T1000 (cell line): Measurements from ENCODE around the gene AZIN2.
"Not testable (repeated sequence)": the region's sequence is repeated elsewhere in the genome, so short reads cannot be mapped to it uniquely, and the experiment has no call there.

Source experiments
- DNase-seq: peaks from one replicate; lab custom pipeline; 2025; ENCODE audit warnings: mixed read lengths; lab: John Stamatoyannopoulos, UW

Gene AZIN2

GRCh38 chr1:33057095-33057494, 23.9 kb upstream of the AZIN2 start:
- DNase-seq = no peak

DNA sequence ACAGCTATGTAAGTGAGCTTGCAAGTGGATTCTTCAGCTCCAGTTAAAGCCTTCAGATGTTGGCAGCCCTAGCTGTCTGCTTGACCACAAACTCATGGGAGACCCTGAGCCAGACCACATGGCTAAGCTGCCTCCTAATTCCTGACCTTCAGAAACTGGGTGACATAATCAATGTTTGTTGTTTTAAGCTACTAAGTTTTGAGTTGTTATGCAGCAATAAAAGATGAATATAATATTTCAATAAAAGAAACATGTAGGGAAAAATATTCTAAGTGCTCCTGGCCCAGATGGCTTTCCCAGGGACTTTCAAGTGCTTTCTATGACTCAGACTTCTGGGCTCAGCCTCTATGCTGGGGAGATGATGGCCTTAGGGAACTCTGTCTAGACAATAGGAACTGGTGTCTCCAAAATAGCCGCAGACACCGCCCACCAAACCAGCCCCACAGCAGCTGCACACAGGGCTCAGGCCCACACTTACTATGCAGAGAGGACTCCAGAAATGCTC, 20.3 kb upstream of the AZIN2 start:
- DNase-seq = peak; percentile 71

DNA sequence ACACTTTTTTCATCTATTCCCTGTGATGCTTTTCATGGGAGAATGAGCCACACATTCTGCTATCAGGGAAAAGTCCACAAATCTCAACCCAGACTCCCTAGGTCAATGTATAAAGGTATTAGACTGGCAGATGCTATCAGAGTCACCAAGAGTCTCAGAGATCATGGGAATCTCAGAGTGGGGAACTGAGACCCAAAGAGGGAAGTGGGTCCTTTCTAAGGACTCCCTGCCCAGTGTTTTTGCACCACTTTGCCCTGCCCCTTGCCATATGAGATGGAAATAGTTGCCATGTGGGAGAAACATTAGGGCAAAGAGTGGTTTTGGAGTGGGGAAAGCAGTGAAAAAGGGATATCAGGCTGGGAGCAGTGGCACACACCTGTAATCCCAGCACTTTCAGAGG, 19.1 kb upstream of the AZIN2 start:
- no peak for DNase-seq

DNA sequence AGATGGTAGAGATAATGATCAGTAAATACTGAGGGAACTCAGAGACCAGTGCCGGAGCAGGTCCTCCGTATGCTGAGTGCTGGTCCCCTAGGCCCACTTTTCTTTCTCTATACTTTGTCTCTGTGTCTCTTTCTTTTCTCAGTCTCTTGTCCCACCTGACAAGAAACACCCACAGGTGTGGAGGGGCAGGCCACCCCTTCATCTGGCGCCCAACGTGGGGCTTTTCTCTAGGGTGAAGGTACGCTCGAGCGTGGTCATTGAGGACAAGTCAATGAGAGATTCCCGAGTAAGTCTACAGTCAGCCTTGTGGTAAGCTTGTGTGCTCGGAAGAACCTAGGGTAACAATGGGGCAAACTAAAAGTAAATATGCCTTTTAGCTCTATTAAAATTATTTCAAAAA, 16.7 kb upstream of the AZIN2 start:
- not testable (repeated sequence) for DNase-seq

DNA sequence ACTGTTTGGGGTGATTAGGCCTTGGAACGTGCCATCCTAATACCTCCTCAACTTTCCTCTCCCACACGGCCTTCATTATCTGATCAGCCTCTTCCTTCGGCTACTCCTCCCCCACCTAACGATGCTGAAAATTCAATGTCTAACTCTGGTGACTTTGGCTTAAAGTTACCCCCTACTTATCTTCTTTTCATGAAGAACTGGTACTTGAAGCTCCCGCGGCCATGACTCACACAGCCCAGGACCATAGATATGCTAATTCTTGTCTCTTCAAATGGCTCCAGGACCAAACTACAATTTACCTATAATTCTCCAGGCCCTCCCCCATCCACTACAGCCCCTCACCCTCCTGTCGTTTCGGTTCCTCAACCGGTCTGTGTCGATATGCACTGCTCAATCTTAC, 15.7 kb upstream of the AZIN2 start:
- no peak for DNase-seq

- DNase-seq = not testable (repeated sequence)
Measured at GRCh38 chr1:33066477-33066876, 14.5 kb upstream of the AZIN2 start.

GRCh38 chr1:33068108-33068507, 12.8 kb upstream of the AZIN2 start:
- DNase-seq = not testable (repeated sequence)

DNA sequence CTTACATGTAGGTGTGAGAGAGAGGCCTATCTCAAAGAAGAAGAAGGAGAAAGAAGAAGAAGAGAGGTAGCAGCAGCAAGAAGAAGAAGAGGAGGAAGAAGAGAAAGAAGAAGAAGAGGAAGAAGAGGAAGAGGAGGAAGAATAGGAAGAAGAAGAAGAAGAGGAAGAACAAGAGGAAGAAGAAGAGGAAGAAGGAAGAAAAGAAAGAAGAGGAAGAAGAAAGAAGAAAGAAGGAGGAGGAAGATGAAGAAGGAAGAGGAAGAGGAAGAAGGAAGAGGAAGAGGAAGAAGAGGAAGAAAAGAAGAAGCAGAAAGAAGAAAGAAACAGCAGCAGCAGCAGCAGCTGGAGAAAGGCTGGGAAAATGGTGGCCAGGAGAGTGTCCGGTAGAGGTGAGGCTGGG, 10.3 kb upstream of the AZIN2 start:
- no peak for DNase-seq

DNA sequence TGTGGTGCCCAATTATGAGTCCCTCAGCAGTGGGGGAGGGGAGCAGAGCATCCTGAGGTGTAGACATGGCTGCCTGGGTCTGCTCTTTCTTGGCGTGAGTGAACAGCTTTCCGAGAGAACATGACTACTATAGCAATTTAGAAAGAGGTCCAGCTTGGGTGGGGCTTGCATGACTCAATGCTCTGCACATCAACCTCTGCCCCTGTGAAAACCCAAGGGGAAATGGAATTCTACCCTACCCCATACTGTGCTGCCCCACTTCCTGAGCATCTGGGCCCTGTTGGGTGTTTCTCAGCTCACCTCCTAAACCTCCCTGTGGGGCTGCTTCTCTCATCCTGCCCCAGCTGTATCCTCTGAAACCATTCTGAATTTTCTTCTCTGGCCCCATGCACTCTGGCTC, 8.2 kb upstream of the AZIN2 start:
- no peak for DNase-seq

GRCh38 chr1:33074193-33074945, 6.6 kb upstream of the AZIN2 start:
- no peak for DNase-seq

GRCh38 chr1:33078030-33078591, 2.8 kb upstream of the AZIN2 start:
- DNase-seq = no peak

DNA sequence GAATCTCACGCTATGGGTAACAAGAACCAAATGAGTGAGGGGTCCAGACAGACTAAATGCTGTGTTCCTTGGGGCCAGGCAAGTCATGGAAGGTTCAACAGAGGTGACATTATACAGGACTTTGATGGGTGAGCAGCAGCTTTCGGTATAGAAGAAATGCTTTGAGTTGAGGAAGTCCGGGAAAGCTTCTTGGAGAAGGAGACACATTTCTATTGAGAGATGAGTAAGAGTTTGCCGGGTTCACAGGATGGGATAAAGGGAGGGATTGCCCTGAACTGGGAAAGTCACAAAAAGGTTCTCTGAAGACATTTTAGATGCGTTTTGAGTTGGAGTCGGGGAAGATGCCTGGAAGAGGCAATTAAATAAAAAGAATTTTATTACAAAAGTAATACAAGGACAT, 580 bp upstream of the AZIN2 start:
- DNase-seq = no peak

DNA sequence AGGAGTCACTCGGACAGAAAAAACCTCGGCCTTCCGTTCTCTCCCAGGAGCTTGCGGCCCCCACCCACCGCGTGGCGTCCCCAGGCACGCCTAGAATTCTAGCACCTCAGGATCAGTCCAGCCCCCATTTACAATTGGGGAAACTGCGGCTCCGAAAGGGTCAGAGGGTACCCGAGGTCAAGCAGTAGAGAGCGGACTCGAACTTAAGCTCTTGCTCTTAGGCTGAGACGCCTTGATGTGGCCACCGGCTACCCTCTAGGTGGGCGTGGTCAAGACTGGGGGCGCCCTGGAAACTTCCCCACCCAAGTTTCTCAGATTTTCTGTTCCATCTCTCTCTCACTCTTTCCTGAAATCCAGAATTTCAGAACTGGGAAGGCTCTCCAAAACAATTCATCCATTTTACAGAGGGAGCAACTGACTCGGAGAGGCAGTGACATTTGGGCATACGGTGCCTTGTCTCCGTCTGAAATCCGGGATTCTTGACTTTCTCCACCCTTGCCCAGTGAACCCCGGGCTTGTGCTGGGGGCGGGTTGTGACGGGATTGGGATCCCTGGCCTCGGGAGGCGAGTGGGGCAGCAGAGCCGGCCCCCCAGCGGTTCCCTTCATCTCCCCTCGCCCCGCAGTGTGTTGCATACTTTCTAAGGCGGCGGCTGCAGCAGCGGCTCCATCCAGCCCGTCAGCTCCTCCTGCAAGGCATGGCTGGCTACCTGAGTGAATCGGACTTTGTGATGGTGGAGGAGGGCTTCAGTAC, 777 bp downstream of the AZIN2 start:
- no peak for DNase-seq

DNA sequence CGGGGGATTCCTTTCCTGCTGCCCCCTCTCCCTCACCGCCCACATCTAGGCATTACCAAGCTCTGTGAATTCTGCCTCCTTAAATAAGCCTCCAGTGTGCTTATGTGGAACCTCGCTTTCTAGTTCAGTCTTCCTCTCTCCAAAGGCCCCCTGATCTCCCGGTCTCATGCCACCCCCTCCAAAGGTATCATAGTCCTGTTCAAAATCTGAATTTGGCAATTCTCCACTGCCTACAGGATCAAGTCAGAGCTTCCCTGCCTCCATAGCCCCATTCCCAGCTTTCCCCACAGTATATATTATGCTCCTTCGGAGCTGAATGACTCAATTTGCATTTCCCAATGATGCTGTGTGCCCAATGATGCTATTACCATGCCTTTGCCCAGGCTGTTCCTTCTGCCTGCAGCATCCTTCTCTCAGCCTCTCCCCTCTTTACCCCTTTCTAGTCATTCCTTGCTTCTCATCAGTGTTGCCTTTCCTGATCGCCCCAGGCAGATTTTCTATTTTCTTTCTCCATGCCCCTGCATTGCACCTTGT, 1.7 kb downstream of the AZIN2 start:
- no peak for DNase-seq

GRCh38 chr1:33085332-33085731, 4.4 kb downstream of the AZIN2 start:
- DNase-seq = no peak

DNA sequence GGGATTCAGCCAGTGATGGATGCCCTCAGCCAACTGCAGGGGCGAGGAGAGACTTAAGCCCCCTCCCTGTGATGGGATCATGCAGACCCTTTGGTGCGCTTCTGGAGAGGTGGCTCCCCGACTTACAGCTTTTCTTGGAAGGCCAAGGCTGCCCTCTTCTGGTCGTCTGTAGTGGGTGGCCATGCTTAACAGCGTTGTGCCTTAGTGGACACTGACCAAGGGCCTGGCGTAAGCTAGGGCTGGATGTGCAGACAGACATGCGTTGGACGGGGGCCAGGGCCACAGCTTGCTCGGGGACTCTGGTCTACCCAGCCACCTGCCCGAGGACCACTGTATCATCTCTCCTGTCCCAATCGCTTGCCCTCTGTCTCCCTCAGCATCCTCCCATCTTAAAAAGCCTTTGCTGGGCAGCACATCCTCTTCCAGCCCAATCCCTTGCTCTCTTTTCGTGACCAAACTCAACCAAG, 5.5 kb downstream of the AZIN2 start:
- DNase-seq = peak; percentile 55

DNA sequence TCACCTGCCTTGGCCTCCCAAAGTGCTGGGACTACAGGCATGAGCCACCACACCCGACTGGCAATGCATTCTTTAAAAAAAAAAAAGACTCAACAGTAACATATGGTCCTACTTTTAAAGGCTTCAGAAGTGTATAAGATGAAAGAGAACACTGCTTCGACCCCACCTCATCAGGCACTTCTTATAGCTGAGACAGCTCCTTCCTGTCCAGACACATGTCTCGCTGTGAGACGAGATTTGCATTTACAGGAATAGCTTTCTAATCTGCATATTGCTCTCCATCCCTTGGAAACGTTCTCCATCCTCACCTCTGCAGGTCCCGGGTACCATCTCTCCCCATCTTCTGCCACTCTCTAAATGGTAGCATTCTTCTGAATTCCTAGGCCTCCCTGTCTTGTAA, 6.7 kb downstream of the AZIN2 start:
- no peak for DNase-seq

GRCh38 chr1:33088119-33088906, 7.4 kb downstream of the AZIN2 start:
- DNase-seq = no peak

DNA sequence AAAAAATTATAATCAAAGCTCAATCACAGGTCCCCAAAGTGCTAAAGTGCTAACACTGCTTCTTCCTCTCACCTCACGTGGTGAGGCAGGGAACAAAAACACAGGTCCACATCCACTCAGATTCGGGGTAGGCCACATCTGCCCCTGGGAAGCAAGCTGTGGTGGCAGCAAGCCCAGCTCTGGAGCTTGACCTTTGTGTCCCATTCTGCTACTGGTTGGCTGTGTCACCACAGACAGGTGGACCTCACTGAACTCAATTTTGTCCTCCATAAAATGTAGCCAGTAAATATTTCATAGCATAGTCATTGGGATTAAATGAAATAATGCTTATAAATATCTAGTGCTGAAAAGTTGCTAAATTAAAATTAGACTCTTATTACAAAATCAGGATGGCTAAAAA, 8.5 kb downstream of the AZIN2 start:
- DNase-seq = no peak

- no peak for DNase-seq
Measured at GRCh38 chr1:33092438-33092837, 11.5 kb downstream of the AZIN2 start.

DNA sequence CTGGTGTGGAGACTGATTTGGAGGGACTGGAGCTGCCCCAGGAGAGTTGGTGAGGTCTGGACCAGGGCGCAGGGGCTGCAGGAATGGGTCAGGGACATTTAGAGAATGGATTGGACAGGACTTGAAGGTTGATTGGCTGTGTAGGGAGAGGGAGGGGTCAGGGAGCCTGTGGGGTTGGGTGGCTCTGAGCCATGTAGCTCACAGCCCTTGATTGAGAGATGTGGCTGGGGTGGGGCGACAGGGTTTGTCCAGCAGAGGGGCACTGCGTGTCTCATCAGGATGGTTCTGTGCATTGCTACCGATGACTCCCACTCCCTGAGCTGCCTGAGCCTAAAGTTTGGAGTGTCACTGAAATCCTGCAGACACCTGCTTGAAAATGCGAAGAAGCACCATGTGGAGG, 12.1 kb downstream of the AZIN2 start:
- DNase-seq = no peak

DNA sequence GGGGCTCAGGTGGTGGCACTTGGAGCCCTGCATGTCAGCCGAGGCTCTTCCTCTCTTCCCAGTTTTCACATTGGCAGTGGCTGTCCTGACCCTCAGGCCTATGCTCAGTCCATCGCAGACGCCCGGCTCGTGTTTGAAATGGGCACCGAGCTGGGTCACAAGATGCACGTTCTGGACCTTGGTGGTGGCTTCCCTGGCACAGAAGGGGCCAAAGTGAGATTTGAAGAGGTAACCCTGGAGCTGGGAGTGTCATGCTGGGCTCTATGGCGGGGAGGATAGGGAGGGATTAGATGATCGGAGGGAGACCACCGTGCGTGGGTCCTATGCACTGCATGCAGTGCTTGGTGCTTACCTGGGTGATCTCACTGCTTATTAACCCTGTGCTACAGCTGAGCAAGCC, 13.5 kb downstream of the AZIN2 start:
- DNase-seq = no peak
